GM23248 (cell line): Measurements from ENCODE around the gene SLC35E2B.
"Not testable (repeated sequence)": the region's sequence is repeated elsewhere in the genome, so short reads cannot be mapped to it uniquely, and the experiment has no call there.

ENCODE experiments used
- EZH2 ChIP-seq: fragments of 200-600 bp; sonication (generic); IDR thresholded peaks from 2 replicates; pipeline ENCODE4 v1.6.1; 2018; ENCODE audit warnings: antibody characterized with exemption, mild to moderate bottlenecking; ENCODE audit not compliant: insufficient read depth, poor library complexity, severe bottlenecking
- EZH2phosphoT487 ChIP-seq: fragments of 200-600 bp; sonication (generic); IDR thresholded peaks from 2 replicates; pipeline ENCODE4 v1.6.1; 2018; ENCODE audit warnings: antibody characterized with exemption, moderate library complexity, mild to moderate bottlenecking, low read depth; ENCODE audit not compliant: insufficient read depth

- not testable (repeated sequence) for TF ChIP-seq EZH2, EZH2phosphoT487
These were observed 16.5 kb downstream of the SLC35E2B start for GRCh38 chr1:1676087-1676486.
